Loucy (cell line): Measurements from ENCODE around the gene CACNA1A.

ENCODE experiments used
- H2AFZ ChIP-seq: fragments of 200-600 bp; sonication (generic); 2 replicates; pipeline ENCODE4 v1.6.0; 2016; ENCODE audit warnings: antibody characterized with exemption, mild to moderate bottlenecking, low read length, moderate library complexity
- H3F3A ChIP-seq: fragments of 200-600 bp; 2 replicates; pipeline ENCODE4 v1.6.0; 2016; ENCODE audit warnings: antibody characterized with exemption, low read depth, mild to moderate bottlenecking
- H3K27me3 ChIP-seq: fragments of 200-600 bp; sonication (generic); 2 replicates; pipeline ENCODE4 v1.6.1; 2014; ENCODE audit warnings: low read length, mild to moderate bottlenecking; ENCODE audit not compliant: insufficient read depth, poor library complexity, severe bottlenecking
- H3K36me3 ChIP-seq: fragments of 200-600 bp; sonication (generic); 2 replicates; pipeline ENCODE4 v1.6.1; 2016; ENCODE audit warnings: low read length; ENCODE audit not compliant: insufficient read depth
- H3K4me1 ChIP-seq: fragments of 200-600 bp; sonication (generic); 2 replicates; pipeline ENCODE4 v1.5.1; 2014; ENCODE audit warnings: low read length, mild to moderate bottlenecking; ENCODE audit not compliant: insufficient read depth, poor library complexity, severe bottlenecking
- H3K4me2 ChIP-seq: fragments of 200-600 bp; sonication (generic); 2 replicates; pipeline ENCODE4 v1.6.0; 2014; ENCODE audit warnings: antibody characterized with exemption, low read length, low read depth, mild to moderate bottlenecking; ENCODE audit not compliant: poor library complexity, severe bottlenecking
- H3K4me3 ChIP-seq: fragments of 200-600 bp; sonication (generic); 2 replicates; pipeline ENCODE4 v1.5.1; 2014; ENCODE audit warnings: low read length, mild to moderate bottlenecking, mixed read lengths; ENCODE audit not compliant: poor library complexity, severe bottlenecking
- H3K79me2 ChIP-seq: fragments of 200-600 bp; sonication (generic); 2 replicates; pipeline ENCODE4 v1.6.1; 2014; ENCODE audit warnings: low read length; ENCODE audit not compliant: insufficient read depth
- H3K9ac ChIP-seq: fragments of 200-600 bp; sonication (generic); 2 replicates; pipeline ENCODE4 v1.6.0; 2014; ENCODE audit warnings: mild to moderate bottlenecking, low read depth, low read length, moderate library complexity; ENCODE audit not compliant: poor library complexity, severe bottlenecking
- H3K9me2 ChIP-seq: fragments of 200-600 bp; sonication (generic); replicated peaks from 2 replicates; pipeline ENCODE4 v1.6.1; 2016; ENCODE audit warnings: low read depth, low read length, mixed read lengths
- H3K9me3 ChIP-seq: fragments of 200-600 bp; sonication (generic); 2 replicates; pipeline ENCODE4 v1.6.1; 2014; ENCODE audit warnings: mild to moderate bottlenecking, antibody characterized with exemption, low read length, low read depth; ENCODE audit not compliant: insufficient read depth
- H4K20me1 ChIP-seq: fragments of 200-600 bp; sonication (generic); 2 replicates; pipeline ENCODE4 v1.6.0; 2014; ENCODE audit warnings: antibody characterized with exemption, low read length, mild to moderate bottlenecking; ENCODE audit not compliant: insufficient read depth, poor library complexity, severe bottlenecking
- EZH2phosphoT487 ChIP-seq: fragments of 200-600 bp; IDR thresholded peaks from 2 replicates; pipeline ENCODE4 v1.6.1; 2018; ENCODE audit warnings: antibody characterized with exemption, mild to moderate bottlenecking, moderate library complexity, borderline replicate concordance
- TF ChIP-seq, protein P1 (sequence below): fragments of 200-600 bp; sonication (generic); conservative IDR thresholded peaks from 2 replicates; pipeline ENCODE4 v1.5.1; 2014; ENCODE audit warnings: mild to moderate bottlenecking, antibody characterized with exemption, low read length

Gene CACNA1A

GRCh38 chr19:13437919-13438618, 68.2 kb downstream of the CACNA1A start:
- Histone ChIP-seq H3F3A (no peaks in the 10 kb centered on the region), H3K4me1 (no peaks in the 10 kb centered on the region), H3K4me3 (no peak overlapping the region), H3K9me3 (no peaks in the 10 kb centered on the region), H4K20me1 (no peaks in the 10 kb centered on the region), H3K36me3 (no peaks in the 10 kb centered on the region), H3K9me2 (no peaks in the 10 kb centered on the region), H3K9ac (no peak overlapping the region), H3K4me2 (no peak overlapping the region), H3K27me3 (no peaks in the 10 kb centered on the region), H2AFZ (no peak overlapping the region), H3K79me2 (no peaks in the 10 kb centered on the region)
- TF ChIP-seq, protein P1, sequence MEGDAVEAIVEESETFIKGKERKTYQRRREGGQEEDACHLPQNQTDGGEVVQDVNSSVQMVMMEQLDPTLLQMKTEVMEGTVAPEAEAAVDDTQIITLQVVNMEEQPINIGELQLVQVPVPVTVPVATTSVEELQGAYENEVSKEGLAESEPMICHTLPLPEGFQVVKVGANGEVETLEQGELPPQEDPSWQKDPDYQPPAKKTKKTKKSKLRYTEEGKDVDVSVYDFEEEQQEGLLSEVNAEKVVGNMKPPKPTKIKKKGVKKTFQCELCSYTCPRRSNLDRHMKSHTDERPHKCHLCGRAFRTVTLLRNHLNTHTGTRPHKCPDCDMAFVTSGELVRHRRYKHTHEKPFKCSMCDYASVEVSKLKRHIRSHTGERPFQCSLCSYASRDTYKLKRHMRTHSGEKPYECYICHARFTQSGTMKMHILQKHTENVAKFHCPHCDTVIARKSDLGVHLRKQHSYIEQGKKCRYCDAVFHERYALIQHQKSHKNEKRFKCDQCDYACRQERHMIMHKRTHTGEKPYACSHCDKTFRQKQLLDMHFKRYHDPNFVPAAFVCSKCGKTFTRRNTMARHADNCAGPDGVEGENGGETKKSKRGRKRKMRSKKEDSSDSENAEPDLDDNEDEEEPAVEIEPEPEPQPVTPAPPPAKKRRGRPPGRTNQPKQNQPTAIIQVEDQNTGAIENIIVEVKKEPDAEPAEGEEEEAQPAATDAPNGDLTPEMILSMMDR, result no peak
- no peak for TF ChIP-seq EZH2phosphoT487

GRCh38 chr19:13436352-13436751, 69.9 kb downstream of the CACNA1A start:
- H3K9me3 ChIP-seq, result no peaks in the 10 kb centered on the region
- no peak overlapping the region for H3K4me3 ChIP-seq
- no peak overlapping the region for H3K9ac ChIP-seq
- no peaks in the 10 kb centered on the region for H3K4me1 ChIP-seq
- no peaks in the 10 kb centered on the region for H3K9me2 ChIP-seq
- H2AFZ ChIP-seq, result no peak overlapping the region
- H3F3A ChIP-seq, result no peaks in the 10 kb centered on the region
- H3K27me3 ChIP-seq, result no peaks in the 10 kb centered on the region
- H4K20me1 ChIP-seq, result no peaks in the 10 kb centered on the region
- H3K4me2 ChIP-seq, result no peak overlapping the region
- H3K36me3 ChIP-seq, result no peaks in the 10 kb centered on the region
- H3K79me2 ChIP-seq, result no peaks in the 10 kb centered on the region
- TF ChIP-seq, protein P1, result no peak
- TF ChIP-seq EZH2phosphoT487, result no peak

DNA sequence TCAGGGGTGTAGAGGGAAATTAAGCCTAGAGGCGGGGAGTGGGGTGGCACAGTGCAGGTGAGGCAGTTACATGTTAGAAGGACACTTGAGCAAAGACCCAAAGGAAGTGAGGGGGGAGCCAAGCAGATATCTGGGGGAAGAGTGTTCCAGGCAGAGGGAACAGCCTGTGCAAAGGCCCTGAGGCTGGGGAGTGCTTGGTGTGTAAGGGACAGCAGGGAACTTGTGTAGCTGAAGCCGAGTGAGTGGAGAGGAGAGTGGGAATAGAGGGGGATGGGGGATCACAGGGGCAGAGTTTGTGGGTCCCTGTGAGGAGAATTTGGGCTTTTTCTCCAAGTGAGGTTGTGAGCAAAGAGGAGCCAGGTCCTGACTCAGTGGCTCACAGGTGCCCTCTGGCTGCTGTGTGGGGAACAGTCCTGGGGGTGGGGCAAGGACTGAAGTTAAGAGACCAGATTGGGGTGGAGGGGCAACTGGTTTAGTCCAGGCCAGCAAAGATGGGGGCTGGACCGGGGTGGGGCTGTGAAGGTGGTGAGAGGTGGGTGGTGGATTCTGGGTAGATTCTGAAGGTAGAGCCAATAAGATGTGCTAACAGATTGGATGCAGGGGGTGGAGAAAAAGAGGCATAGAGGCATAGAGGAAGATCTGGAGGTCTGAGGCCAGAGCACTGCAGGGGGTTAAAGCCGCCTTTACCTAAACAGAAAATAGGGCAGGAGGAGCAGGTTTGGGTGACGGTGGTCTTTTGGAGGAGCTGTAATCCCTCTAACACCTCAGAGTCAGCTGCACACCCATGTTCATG, 75.3 kb downstream of the CACNA1A start:
- H2AFZ ChIP-seq, result no peak overlapping the region
- TF ChIP-seq EZH2phosphoT487, result no peak
- TF ChIP-seq, protein P1, result peak; percentile 82
- H3K4me1 ChIP-seq, result no peaks in the 10 kb centered on the region
- no peak overlapping the region for H3K9ac ChIP-seq
- H3K4me3 ChIP-seq, result no peak overlapping the region
- H4K20me1 ChIP-seq, result no peaks in the 10 kb centered on the region
- no peaks in the 10 kb centered on the region for H3K36me3 ChIP-seq
- no peaks in the 10 kb centered on the region for H3K79me2 ChIP-seq
- H3K9me3 ChIP-seq, result no peaks in the 10 kb centered on the region
- no peaks in the 10 kb centered on the region for H3K27me3 ChIP-seq
- H3K4me2 ChIP-seq, result no peak overlapping the region
- H3K9me2 ChIP-seq, result no peaks in the 10 kb centered on the region
- H3F3A ChIP-seq, result no peaks in the 10 kb centered on the region
